Astrocyte (in vitro differentiated cells and primary cell): ENCODE data around the gene TMEM108. TPM values are rescaled to one million over a fixed set of nuclear protein-coding genes. Genes with fewer than 3 reads are reported as not detected.

Experiments
- DNase-seq: peaks from one replicate; pipeline ENCODE4 v3.0.0-alpha.2; 2010; ENCODE audit warnings: low read depth
- FAIRE-seq: peaks from 2 replicates; lab custom pipeline; 2011; peaks lifted over from hg19 to GRCh38; lab: Jason Lieb, UNC
- H2AFZ ChIP-seq: 2 replicates; pipeline ENCODE4 v1.6.0; 2012; ENCODE audit warnings: low read depth, low read length, inconsistent platforms
- H3K27ac ChIP-seq: 2 replicates; pipeline ENCODE4 v1.5.1; 2011; ENCODE audit warnings: low read depth, low read length, inconsistent platforms
- H3K27me3 ChIP-seq: 2 replicates; pipeline ENCODE4 v1.6.0; 2011; ENCODE audit warnings: low read length, inconsistent platforms; ENCODE audit not compliant: insufficient read depth
- H3K36me3 ChIP-seq: 2 replicates; pipeline ENCODE4 v1.5.1; 2011; ENCODE audit warnings: low read length, inconsistent platforms; ENCODE audit not compliant: insufficient read depth
- H3K4me1 ChIP-seq: 2 replicates; pipeline ENCODE4 v1.5.1; 2011; ENCODE audit warnings: low read length, inconsistent platforms; ENCODE audit not compliant: insufficient read depth
- H3K4me2 ChIP-seq: 2 replicates; pipeline ENCODE4 v1.6.0; 2012; ENCODE audit warnings: low read length, inconsistent platforms
- H3K4me3 ChIP-seq: 2 replicates; pipeline ENCODE4 v1.5.1; 2011; ENCODE audit warnings: low read depth, mild to moderate bottlenecking, low read length, inconsistent platforms; ENCODE audit not compliant: insufficient read depth
- H3K79me2 ChIP-seq: 2 replicates; pipeline ENCODE4 v1.6.0; 2012; ENCODE audit warnings: mild to moderate bottlenecking, low read length, inconsistent platforms; ENCODE audit not compliant: insufficient read depth
- H3K9ac ChIP-seq: 2 replicates; pipeline ENCODE4 v1.6.0; 2012; ENCODE audit warnings: mild to moderate bottlenecking, low read length, inconsistent platforms
- H3K9me3 ChIP-seq: 2 replicates; pipeline ENCODE4 v1.5.1; 2012; ENCODE audit warnings: low read depth, mild to moderate bottlenecking, low read length, inconsistent platforms; ENCODE audit not compliant: insufficient read depth
- H4K20me1 ChIP-seq: 2 replicates; pipeline ENCODE4 v1.6.0; 2012; ENCODE audit warnings: low read length, inconsistent platforms; ENCODE audit not compliant: insufficient read depth
- H3K27ac Mint-ChIP-seq: one replicate; pipeline ENCODE4 v1.8.0; 2021; ENCODE audit warnings: mild to moderate bottlenecking, mixed read lengths; ENCODE audit not compliant: unreplicated experiment
- H3K27me3 Mint-ChIP-seq: one replicate; pipeline ENCODE4 v1.8.0; 2021; ENCODE audit warnings: low read depth, mixed read lengths; ENCODE audit not compliant: unreplicated experiment
- H3K36me3 Mint-ChIP-seq: one replicate; pipeline ENCODE4 v1.8.0; 2021; ENCODE audit warnings: low read depth, mixed read lengths; ENCODE audit not compliant: unreplicated experiment
- H3K4me1 Mint-ChIP-seq: one replicate; pipeline ENCODE4 v1.8.0; 2021; ENCODE audit warnings: low read depth, mixed read lengths; ENCODE audit not compliant: unreplicated experiment
- H3K4me3 Mint-ChIP-seq: one replicate; pipeline ENCODE4 v1.8.0; 2021; ENCODE audit warnings: mild to moderate bottlenecking, moderate library complexity, mixed read lengths; ENCODE audit not compliant: unreplicated experiment
- H3K9me3 Mint-ChIP-seq: one replicate; pipeline ENCODE4 v1.8.0; 2021; ENCODE audit warnings: mild to moderate bottlenecking, mixed read lengths; ENCODE audit not compliant: unreplicated experiment
- CTCF ChIP-seq: IDR thresholded peaks from 2 replicates; pipeline ENCODE4 v1.5.1; 2011; ENCODE audit warnings: low read depth, mild to moderate bottlenecking, inconsistent platforms, low read length, moderate library complexity; ENCODE audit not compliant: insufficient read depth
- EZH2 ChIP-seq: IDR thresholded peaks from 2 replicates; pipeline ENCODE4 v1.6.1; 2012; ENCODE audit warnings: mild to moderate bottlenecking, low read length, inconsistent platforms; ENCODE audit not compliant: insufficient read depth
- total RNA-seq: library from RNA; stranded (reverse); gene quantifications from 2 replicates; pipeline ENCODE4 v1.2.1, GENCODE V29; 2021

The TMEM108 gene
- total RNA-seq, 1 donor from 2014 or later = 5.6 TPM

- Mint-ChIP-seq H3K27ac (no peak overlapping the region), H3K4me3 (no peak overlapping the region), H3K4me1 (no peaks in the 10 kb centered on the region), H3K27me3 (no peaks in the 10 kb centered on the region), H3K9me3 (no peaks in the 10 kb centered on the region), H3K36me3 (no peaks in the 10 kb centered on the region)
- H3K36me3 ChIP-seq = no peaks in the 10 kb centered on the region
- no peaks in the 10 kb centered on the region for H3K79me2 ChIP-seq
- FAIRE-seq (no peak), DNase-seq (no peak)
- H3K4me1 ChIP-seq = peaks cover 10% of the 10 kb centered on the region
- no peak overlapping the region for H3K9ac ChIP-seq
- H3K27me3 ChIP-seq = no peaks in the 10 kb centered on the region
- no peaks in the 10 kb centered on the region for H4K20me1 ChIP-seq
- no peaks in the 10 kb centered on the region for H3K9me3 ChIP-seq
- no peak for TF ChIP-seq EZH2
- no peak overlapping the region for H3K4me2 ChIP-seq
- H2AFZ ChIP-seq = no peak overlapping the region
- H3K27ac ChIP-seq = no peak overlapping the region
- H3K4me3 ChIP-seq = no peak overlapping the region
Measured at GRCh38 chr3:133258358-133258757, 220.2 kb downstream of the TMEM108 start.

GRCh38 chr3:133259767-133260166 is 221.6 kb downstream of the TMEM108 start:
- Mint-ChIP-seq H3K4me3 (no peak overlapping the region), H3K27ac (no peak overlapping the region), H3K27me3 (no peaks in the 10 kb centered on the region), H3K9me3 (no peaks in the 10 kb centered on the region), H3K4me1 (no peaks in the 10 kb centered on the region), H3K36me3 (no peaks in the 10 kb centered on the region)
- peaks cover 10% of the 10 kb centered on the region for H3K4me1 ChIP-seq
- no peaks in the 10 kb centered on the region for H4K20me1 ChIP-seq
- H3K4me2 ChIP-seq = no peak overlapping the region
- H2AFZ ChIP-seq = no peak overlapping the region
- H3K4me3 ChIP-seq = no peak overlapping the region
- no peak for DNase-seq
- no peak for TF ChIP-seq EZH2
- TF ChIP-seq CTCF = no peak
- H3K27ac ChIP-seq = no peak overlapping the region
- H3K36me3 ChIP-seq = no peaks in the 10 kb centered on the region
- no peaks in the 10 kb centered on the region for H3K27me3 ChIP-seq
- no peaks in the 10 kb centered on the region for H3K79me2 ChIP-seq
- no peak for FAIRE-seq
- no peaks in the 10 kb centered on the region for H3K9me3 ChIP-seq
- H3K9ac ChIP-seq = no peak overlapping the region

- no peak overlapping the region for H3K27ac ChIP-seq
- no peak overlapping the region for H3K4me2 ChIP-seq
- no peaks in the 10 kb centered on the region for H4K20me1 ChIP-seq
- FAIRE-seq (no peak), DNase-seq (no peak)
- no peak overlapping the region for H2AFZ ChIP-seq
- H3K36me3 ChIP-seq = no peaks in the 10 kb centered on the region
- Mint-ChIP-seq H3K36me3 (no peaks in the 10 kb centered on the region), H3K27me3 (no peaks in the 10 kb centered on the region), H3K4me1 (no peaks in the 10 kb centered on the region), H3K4me3 (no peak overlapping the region), H3K27ac (no peak overlapping the region), H3K9me3 (no peaks in the 10 kb centered on the region)
- H3K4me3 ChIP-seq = no peak overlapping the region
- no peaks in the 10 kb centered on the region for H3K79me2 ChIP-seq
- no peak overlapping the region for H3K9ac ChIP-seq
- H3K4me1 ChIP-seq = peaks cover 8% of the 10 kb centered on the region
- H3K9me3 ChIP-seq = no peaks in the 10 kb centered on the region
- TF ChIP-seq EZH2 = no peak
- no peak for TF ChIP-seq CTCF
- no peaks in the 10 kb centered on the region for H3K27me3 ChIP-seq
Measured at GRCh38 chr3:133262333-133262732, 224.1 kb downstream of the TMEM108 start.
